Panc1 (cell line): ENCODE results near the gene SYNE1. TPM values are rescaled to one million over a fixed set of nuclear protein-coding genes. Genes with fewer than 3 reads are reported as not detected.

Experiments used
- ATAC-seq: fragments of 200-7000 bp; cut with Tn5 transposase; 2 replicates; pipeline ENCODE4 v1.9.1; 2020; ENCODE audit warnings: mild to moderate bottlenecking, moderate library complexity
- BruUV-seq: library from RNA; stranded (reverse); fragments of 400-500 nt; replicated peaks from 2 replicates; lab custom pipeline; 2021; lab: Mats Ljungman, UMichigan
- CTCF ChIA-PET: fragments of 300-600 bp; sonication (Branson Sonifier 250); formaldehyde crosslinking; loops from one replicate; lab custom pipeline; 2022; ENCODE audit warnings: antibody characterized with exemption; lab: Charles Lee
- POLR2A ChIA-PET: fragments of 300-600 bp; sonication (Branson Sonifier 250); formaldehyde crosslinking; loops from one replicate; lab custom pipeline; 2022; ENCODE audit warnings: antibody characterized with exemption; lab: Charles Lee
- DNase-seq: peaks from one replicate; pipeline ENCODE4 v3.0.0-alpha.2; 2010; ENCODE audit warnings: low read depth, low spot score
- H3K27ac ChIP-seq: 2 replicates; pipeline ENCODE4 v1.5.1; 2011; ENCODE audit warnings: mild to moderate bottlenecking, low read length, inconsistent platforms
- H3K27me3 ChIP-seq: fragments of 200-500 bp; sonication (Bioruptor generic); 2 replicates; pipeline ENCODE4 v1.6.0; 2014; ENCODE audit warnings: low read length, inconsistent platforms; ENCODE audit not compliant: control insufficient read depth, insufficient read depth
- H3K36me3 ChIP-seq: fragments of 200-500 bp; sonication (Bioruptor generic); 2 replicates; pipeline ENCODE4 v1.5.1; 2014; ENCODE audit warnings: inconsistent platforms, mild to moderate bottlenecking, low read length, moderate library complexity; ENCODE audit not compliant: control insufficient read depth, insufficient read depth
- H3K4me1 ChIP-seq: 2 replicates; pipeline ENCODE4 v1.5.1; 2011; ENCODE audit warnings: inconsistent platforms, mild to moderate bottlenecking, low read length, moderate library complexity; ENCODE audit not compliant: control insufficient read depth, insufficient read depth
- H3K4me3 ChIP-seq, 2 experiments: 2 replicates each; pipeline ENCODE4 v1.5.1; 2011 to 2012; ENCODE audit warnings: low read depth in 2 of 2, low read length in 2 of 2, mild to moderate bottlenecking in 2 of 2, inconsistent platforms in 1 of 2, moderate library complexity in 1 of 2
- H3K9me3 ChIP-seq: fragments of 200-500 bp; sonication (Bioruptor generic); 2 replicates; pipeline ENCODE4 v1.5.1; 2014; ENCODE audit warnings: low read depth, mild to moderate bottlenecking, inconsistent platforms, low read length, moderate library complexity; ENCODE audit not compliant: control insufficient read depth, insufficient read depth
- POLR2AphosphoS5 ChIP-seq: IDR thresholded peaks from 2 replicates; pipeline ENCODE4 v1.6.1; 2012; ENCODE audit warnings: mild to moderate bottlenecking, low read depth, low read length, moderate library complexity
- SIN3A ChIP-seq: IDR thresholded peaks from 2 replicates; pipeline ENCODE4 v1.6.1; 2012; ENCODE audit warnings: low read depth, mild to moderate bottlenecking, low read length, moderate library complexity, borderline replicate concordance; ENCODE audit not compliant: insufficient read depth
- TCF7L2 ChIP-seq: IDR thresholded peaks from 2 replicates; pipeline ENCODE4 v1.6.1; 2011; ENCODE audit warnings: mild to moderate bottlenecking, low read depth, low read length, inconsistent platforms
- in situ Hi-C: cut with HindIII; loops from 2 replicates; pipeline ENCODE4 v1.10.0; 2016; ENCODE audit warnings: low sequenced_read_pairs, low pct_unique_long_range_greater_than_20kb
- intact Hi-C: fragments of 100-400 bp; cut with micrococcal nuclease; formaldehyde crosslinking; loops from one replicate; pipeline ENCODE4 v1.10.0; 2022; ENCODE audit not compliant: unreplicated experiment
- total RNA-seq: library from RNA; stranded (reverse); gene quantifications from one replicate; pipeline ENCODE4 v1.2.1, GENCODE V29; 2021; ENCODE audit not compliant: unreplicated experiment
- TF ChIP-seq, protein P1 (sequence below), 2 experiments: IDR thresholded peaks; 2 replicates each; pipeline ENCODE4 v1.6.1; 2011 to 2012; ENCODE audit warnings: low read depth in 2 of 2, control low read depth in 1 of 2, low read length in 1 of 2, mild to moderate bottlenecking in 1 of 2, moderate library complexity in 1 of 2; ENCODE audit not compliant: insufficient read depth in 1 of 2
- TF ChIP-seq, protein P2 (sequence below): fragments of 450-650 bp; IDR thresholded peaks from 2 replicates; pipeline ENCODE4 v1.5.1; 2017; ENCODE audit warnings: mild to moderate bottlenecking

Gene SYNE1
- total RNA-seq, 1 experiment from 2014 or later = 3.2 TPM

DNA sequence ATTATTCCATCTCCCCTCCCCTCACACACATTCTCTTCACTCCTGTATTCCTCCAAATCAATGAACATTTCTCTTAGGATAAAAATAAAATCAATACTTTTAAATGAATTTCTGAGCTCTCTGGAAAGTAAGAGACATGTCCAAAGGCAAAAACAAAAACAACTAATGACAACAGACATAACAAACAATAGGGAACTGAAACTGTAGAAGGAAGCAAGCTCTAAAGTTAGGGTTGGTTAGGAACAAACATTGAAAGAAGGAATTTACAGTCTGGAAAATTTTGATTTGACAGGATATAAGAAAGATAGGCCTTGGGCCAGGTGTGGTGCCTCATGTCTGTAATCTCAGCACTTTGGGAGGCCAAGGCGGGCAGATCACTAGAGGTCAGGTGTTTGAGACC, 43.0 kb upstream of the SYNE1 start:
- CTCF ChIA-PET = no interaction called here
- intact Hi-C loops = no loop called here
- Histone ChIP-seq H3K27ac (no peak overlapping the region), H3K4me1 (no peaks in the 10 kb centered on the region), H3K27me3 (no peaks in the 10 kb centered on the region), H3K9me3 (no peaks in the 10 kb centered on the region), H3K36me3 (no peaks in the 10 kb centered on the region), H3K4me3 (no peak overlapping the region)
- no TSS peak for BruUV-seq
- no peak for ATAC-seq
- in situ Hi-C loops = no loop called here
- DNase-seq = no peak
- TF ChIP-seq, protein P1, sequence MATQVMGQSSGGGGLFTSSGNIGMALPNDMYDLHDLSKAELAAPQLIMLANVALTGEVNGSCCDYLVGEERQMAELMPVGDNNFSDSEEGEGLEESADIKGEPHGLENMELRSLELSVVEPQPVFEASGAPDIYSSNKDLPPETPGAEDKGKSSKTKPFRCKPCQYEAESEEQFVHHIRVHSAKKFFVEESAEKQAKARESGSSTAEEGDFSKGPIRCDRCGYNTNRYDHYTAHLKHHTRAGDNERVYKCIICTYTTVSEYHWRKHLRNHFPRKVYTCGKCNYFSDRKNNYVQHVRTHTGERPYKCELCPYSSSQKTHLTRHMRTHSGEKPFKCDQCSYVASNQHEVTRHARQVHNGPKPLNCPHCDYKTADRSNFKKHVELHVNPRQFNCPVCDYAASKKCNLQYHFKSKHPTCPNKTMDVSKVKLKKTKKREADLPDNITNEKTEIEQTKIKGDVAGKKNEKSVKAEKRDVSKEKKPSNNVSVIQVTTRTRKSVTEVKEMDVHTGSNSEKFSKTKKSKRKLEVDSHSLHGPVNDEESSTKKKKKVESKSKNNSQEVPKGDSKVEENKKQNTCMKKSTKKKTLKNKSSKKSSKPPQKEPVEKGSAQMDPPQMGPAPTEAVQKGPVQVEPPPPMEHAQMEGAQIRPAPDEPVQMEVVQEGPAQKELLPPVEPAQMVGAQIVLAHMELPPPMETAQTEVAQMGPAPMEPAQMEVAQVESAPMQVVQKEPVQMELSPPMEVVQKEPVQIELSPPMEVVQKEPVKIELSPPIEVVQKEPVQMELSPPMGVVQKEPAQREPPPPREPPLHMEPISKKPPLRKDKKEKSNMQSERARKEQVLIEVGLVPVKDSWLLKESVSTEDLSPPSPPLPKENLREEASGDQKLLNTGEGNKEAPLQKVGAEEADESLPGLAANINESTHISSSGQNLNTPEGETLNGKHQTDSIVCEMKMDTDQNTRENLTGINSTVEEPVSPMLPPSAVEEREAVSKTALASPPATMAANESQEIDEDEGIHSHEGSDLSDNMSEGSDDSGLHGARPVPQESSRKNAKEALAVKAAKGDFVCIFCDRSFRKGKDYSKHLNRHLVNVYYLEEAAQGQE (IDR thresholded peaks at IDR 0.05; ENCODE audit: insufficient read depth in 1 of 2, low read depth in 2 of 2, low read length in 1 of 2) = no peak
- TF ChIP-seq SIN3A = no peak
- TF ChIP-seq POLR2AphosphoS5 = no peak
- TF ChIP-seq, protein P2, sequence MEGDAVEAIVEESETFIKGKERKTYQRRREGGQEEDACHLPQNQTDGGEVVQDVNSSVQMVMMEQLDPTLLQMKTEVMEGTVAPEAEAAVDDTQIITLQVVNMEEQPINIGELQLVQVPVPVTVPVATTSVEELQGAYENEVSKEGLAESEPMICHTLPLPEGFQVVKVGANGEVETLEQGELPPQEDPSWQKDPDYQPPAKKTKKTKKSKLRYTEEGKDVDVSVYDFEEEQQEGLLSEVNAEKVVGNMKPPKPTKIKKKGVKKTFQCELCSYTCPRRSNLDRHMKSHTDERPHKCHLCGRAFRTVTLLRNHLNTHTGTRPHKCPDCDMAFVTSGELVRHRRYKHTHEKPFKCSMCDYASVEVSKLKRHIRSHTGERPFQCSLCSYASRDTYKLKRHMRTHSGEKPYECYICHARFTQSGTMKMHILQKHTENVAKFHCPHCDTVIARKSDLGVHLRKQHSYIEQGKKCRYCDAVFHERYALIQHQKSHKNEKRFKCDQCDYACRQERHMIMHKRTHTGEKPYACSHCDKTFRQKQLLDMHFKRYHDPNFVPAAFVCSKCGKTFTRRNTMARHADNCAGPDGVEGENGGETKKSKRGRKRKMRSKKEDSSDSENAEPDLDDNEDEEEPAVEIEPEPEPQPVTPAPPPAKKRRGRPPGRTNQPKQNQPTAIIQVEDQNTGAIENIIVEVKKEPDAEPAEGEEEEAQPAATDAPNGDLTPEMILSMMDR = no peak
- no peak for TF ChIP-seq TCF7L2
- POLR2A ChIA-PET = no interaction called here

- H3K27ac ChIP-seq = no peak overlapping the region
- TF ChIP-seq, protein P1 (IDR thresholded peaks at IDR 0.05; ENCODE audit: insufficient read depth in 1 of 2, low read depth in 2 of 2, low read length in 1 of 2) = no peak
- no peak for TF ChIP-seq SIN3A
- TF ChIP-seq POLR2AphosphoS5 = no peak
- no peak for TF ChIP-seq TCF7L2
- TF ChIP-seq, protein P2 = no peak
- BruUV-seq = no TSS peak
- no peaks in the 10 kb centered on the region for H3K4me1 ChIP-seq
- in situ Hi-C loops (no loop called here), intact Hi-C loops (loop anchor here (5.0 kb wide), 1 partner anchor 186 kb away; no protein-coding TSS in a partner anchor)
- H3K36me3 ChIP-seq = no peaks in the 10 kb centered on the region
- CTCF ChIA-PET = interaction anchor here (0.7 kb wide), 1 partner anchor 120 kb away, joined by 5 read pairs; no protein-coding TSS in a partner anchor
- no peaks in the 10 kb centered on the region for H3K9me3 ChIP-seq
- DNase-seq (no peak), ATAC-seq (no peak)
- POLR2A ChIA-PET = no interaction called here
- H3K4me3 ChIP-seq = no peak overlapping the region
- H3K27me3 ChIP-seq = no peaks in the 10 kb centered on the region
Observed at GRCh38 chr6:152673236-152673635, 36.1 kb upstream of the SYNE1 start.
